HUES48 (cell line): ENCODE measurements around the gene HLA-DRB5.
"Not testable (repeated sequence)": the region's sequence is repeated elsewhere in the genome, so short reads cannot be mapped to it uniquely, and the experiment has no call there.

ENCODE experiments used
- H3K27ac ChIP-seq: one replicate; pipeline ENCODE4 v1.7.0; 2013; ENCODE audit warnings: low read depth, low read length, inconsistent platforms
- H3K27me3 ChIP-seq: 2 replicates; pipeline ENCODE4 v1.6.1; 2013; ENCODE audit warnings: mild to moderate bottlenecking, low read length; ENCODE audit not compliant: control insufficient read depth, insufficient read depth
- H3K36me3 ChIP-seq: 2 replicates; pipeline ENCODE4 v1.6.1; 2013; ENCODE audit warnings: low read length; ENCODE audit not compliant: control insufficient read depth, insufficient read depth
- H3K4me1 ChIP-seq: 2 replicates; pipeline ENCODE4 v1.6.1; 2013; ENCODE audit warnings: mild to moderate bottlenecking, low read length; ENCODE audit not compliant: control insufficient read depth, insufficient read depth
- H3K4me3 ChIP-seq: 2 replicates; pipeline ENCODE4 v1.5.1; 2013; ENCODE audit warnings: mild to moderate bottlenecking, low read depth, low read length
- H3K9ac ChIP-seq: 2 replicates; pipeline ENCODE4 v1.6.1; 2013; ENCODE audit warnings: mild to moderate bottlenecking, low read depth, low read length, moderate library complexity
- H3K9me3 ChIP-seq: 2 replicates; pipeline ENCODE4 v1.6.1; 2013; ENCODE audit warnings: low read length; ENCODE audit not compliant: control insufficient read depth, insufficient read depth

Gene HLA-DRB5

DNA sequence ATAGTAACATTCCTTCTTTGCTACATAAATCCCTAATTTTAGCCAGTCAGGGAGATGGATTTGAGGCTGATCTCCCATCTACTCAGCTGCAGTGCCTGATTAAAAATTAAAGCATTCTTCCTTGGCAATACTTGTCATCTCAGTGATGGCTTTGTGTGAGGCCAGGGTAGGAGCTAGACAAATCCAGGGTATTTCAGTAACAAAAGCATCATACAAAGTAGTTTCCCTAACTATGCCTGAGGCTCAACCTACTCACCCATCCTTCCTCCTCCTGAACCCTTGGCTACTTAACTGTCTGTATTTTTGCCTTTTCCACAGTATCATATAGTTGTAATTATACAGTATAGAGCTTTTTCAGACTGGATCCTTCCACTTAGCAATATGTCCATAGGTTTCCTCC, 37.7 kb downstream of the HLA-DRB5 start:
- no peak overlapping the region for H3K9ac ChIP-seq
- H3K27ac ChIP-seq = no peak overlapping the region
- H3K36me3 ChIP-seq = no peaks in the 10 kb centered on the region
- no peak overlapping the region for H3K4me3 ChIP-seq
- no peaks in the 10 kb centered on the region for H3K9me3 ChIP-seq
- H3K27me3 ChIP-seq = no peaks in the 10 kb centered on the region
- no peaks in the 10 kb centered on the region for H3K4me1 ChIP-seq

- Histone ChIP-seq H3K27ac (no peak overlapping the region), H3K27me3 (no peaks in the 10 kb centered on the region), H3K36me3 (no peaks in the 10 kb centered on the region), H3K4me3 (no peak overlapping the region), H3K9ac (no peak overlapping the region), H3K4me1 (no peaks in the 10 kb centered on the region), H3K9me3 (no peaks in the 10 kb centered on the region)
These were observed 38.4 kb downstream of the HLA-DRB5 start for GRCh38 chr6:32491700-32492099.

DNA sequence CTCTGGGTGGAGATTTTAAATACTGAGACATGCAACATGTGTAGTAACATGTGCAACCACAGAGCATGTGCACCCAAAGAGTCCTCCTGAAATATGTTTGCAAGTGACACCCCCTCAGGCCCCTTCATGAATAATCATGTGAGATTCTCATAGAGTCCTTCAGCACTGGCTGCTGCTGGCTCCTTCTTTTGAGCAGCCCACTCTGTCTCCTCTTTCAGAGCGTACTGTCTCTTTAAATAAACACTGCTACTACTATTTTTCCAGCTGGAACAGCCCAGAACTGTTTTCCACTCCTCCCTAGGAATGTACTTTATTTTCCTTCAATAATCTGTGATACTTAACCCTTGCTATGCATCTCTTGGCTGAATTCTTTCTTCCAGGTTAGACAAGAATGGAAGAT, 42.0 kb downstream of the HLA-DRB5 start:
- Histone ChIP-seq H3K9me3 (no peaks in the 10 kb centered on the region), H3K36me3 (no peaks in the 10 kb centered on the region), H3K4me1 (no peaks in the 10 kb centered on the region), H3K27ac (no peak overlapping the region), H3K27me3 (no peaks in the 10 kb centered on the region), H3K4me3 (no peak overlapping the region), H3K9ac (no peak overlapping the region)

DNA sequence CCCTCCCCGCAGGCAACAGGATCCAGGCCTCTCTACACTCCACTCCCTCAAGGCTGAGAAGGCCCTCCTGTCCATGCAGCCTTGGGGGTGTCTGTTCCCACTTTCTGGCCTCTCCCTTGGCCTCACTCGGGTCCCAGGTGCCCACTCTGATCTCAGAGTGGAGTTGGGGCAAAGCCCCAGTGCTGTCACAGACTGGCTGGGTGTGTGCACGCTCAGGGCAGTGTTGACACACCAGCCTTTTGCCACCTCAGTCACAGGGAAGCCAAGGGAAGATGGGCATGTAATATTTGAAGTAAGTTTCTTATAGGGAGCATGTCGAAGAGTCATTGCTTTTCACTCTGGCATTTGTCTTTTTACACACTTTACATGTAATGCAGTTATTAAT, 45.5 kb downstream of the HLA-DRB5 start:
- no peaks in the 10 kb centered on the region for H3K27me3 ChIP-seq
- no peak overlapping the region for H3K9ac ChIP-seq
- H3K36me3 ChIP-seq = no peaks in the 10 kb centered on the region
- no peak overlapping the region for H3K4me3 ChIP-seq
- no peak overlapping the region for H3K27ac ChIP-seq
- H3K4me1 ChIP-seq = no peaks in the 10 kb centered on the region
- H3K9me3 ChIP-seq = no peaks in the 10 kb centered on the region

DNA sequence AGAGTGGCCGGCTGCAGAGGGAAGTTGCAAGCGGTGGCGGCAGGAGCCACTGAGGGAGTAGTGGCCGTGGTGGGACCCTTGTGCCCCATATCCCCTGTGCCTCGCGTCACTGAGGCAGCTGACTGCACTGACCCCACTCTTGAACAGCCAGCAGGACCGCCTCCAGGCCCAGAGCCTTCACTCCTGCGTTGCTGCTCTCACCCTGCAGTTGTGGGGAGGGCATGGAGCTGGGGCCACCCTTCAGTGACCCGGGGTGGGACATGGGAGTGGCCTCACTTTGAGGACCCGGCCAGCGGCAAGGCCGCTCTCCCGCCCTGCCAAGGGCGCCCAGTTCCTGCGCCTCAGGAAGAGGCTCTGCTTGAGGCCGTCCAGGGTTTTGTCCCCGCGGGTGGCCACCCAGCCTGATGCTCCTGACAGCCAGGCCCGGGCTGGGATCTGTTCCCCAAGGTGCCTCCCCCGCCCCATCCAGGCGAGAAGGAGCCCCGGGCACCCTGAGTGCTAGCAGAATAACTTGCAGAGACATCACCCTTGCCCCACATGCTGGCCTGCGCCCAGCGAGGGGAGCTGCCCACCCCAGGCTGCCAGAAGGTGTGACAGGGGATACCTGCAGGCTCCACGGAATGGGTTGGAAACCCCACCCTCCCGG, 46.0 kb downstream of the HLA-DRB5 start:
- no peaks in the 10 kb centered on the region for H3K27me3 ChIP-seq
- H3K27ac ChIP-seq = no peak overlapping the region
- no peak overlapping the region for H3K4me3 ChIP-seq
- no peaks in the 10 kb centered on the region for H3K9me3 ChIP-seq
- no peaks in the 10 kb centered on the region for H3K36me3 ChIP-seq
- no peak overlapping the region for H3K9ac ChIP-seq
- no peaks in the 10 kb centered on the region for H3K4me1 ChIP-seq

DNA sequence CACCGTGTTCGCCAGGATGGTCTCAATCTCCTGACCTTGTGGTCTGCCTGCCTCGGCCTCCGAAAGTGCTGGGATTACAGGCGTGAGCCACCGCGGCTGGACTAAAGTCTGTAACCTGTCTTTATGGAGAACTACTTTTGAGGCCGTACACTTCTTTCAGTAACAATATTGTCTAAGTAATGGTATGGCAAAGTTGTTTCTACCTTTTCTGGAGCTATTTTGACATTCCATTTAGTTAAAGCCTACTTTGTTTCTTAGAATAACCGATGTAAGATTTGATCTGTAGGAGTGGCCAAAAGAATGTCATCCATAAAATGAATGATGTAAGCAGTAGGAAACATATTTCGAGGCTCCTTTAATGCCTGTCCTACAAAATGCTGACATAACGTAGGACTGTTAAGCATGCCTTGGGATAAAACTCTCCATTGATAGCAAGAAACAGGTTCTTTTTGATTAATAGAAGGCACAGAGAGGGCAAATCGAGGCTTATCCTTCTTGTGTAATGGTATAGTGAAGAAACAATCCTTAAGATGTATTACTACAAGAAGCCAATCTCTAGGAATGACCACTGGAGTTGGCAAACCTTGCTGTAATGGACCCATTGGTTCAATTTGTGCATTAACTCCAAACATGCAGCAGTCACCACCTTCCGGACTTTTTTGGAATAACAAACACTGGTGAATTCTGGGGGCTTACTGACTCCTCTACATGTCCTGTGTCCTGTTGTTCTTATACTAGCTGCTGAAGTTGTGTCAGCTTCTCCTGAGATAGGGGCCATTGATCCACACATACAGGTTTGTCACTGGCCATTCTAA, 54.5 kb downstream of the HLA-DRB5 start:
- Histone ChIP-seq H3K4me1 (no peaks in the 10 kb centered on the region), H3K9me3 (peaks cover 9% of the 10 kb centered on the region; the same call in 1 of the 2 replicates), H3K9ac (no peak overlapping the region), H3K4me3 (no peak overlapping the region), H3K27ac (no peak overlapping the region), H3K27me3 (no peaks in the 10 kb centered on the region), H3K36me3 (no peaks in the 10 kb centered on the region)

GRCh38 chr6:32473376-32474348, 56.4 kb downstream of the HLA-DRB5 start:
- H3K4me3 ChIP-seq, H3K4me1 ChIP-seq, H3K27ac ChIP-seq, H3K9ac ChIP-seq, H3K27me3 ChIP-seq, H3K9me3 ChIP-seq, H3K36me3 ChIP-seq: not testable (repeated sequence)

- Histone ChIP-seq H3K9ac (no peak overlapping the region), H3K9me3 (peaks cover 4% of the 10 kb centered on the region; the same call in 1 of the 2 replicates), H3K36me3 (no peaks in the 10 kb centered on the region), H3K27me3 (no peaks in the 10 kb centered on the region), H3K27ac (no peak overlapping the region), H3K4me3 (no peak overlapping the region), H3K4me1 (no peaks in the 10 kb centered on the region)
These were observed 57.2 kb downstream of the HLA-DRB5 start for GRCh38 chr6:32472781-32473375.

- not testable (repeated sequence) for H3K27ac ChIP-seq, H3K9ac ChIP-seq, H3K4me1 ChIP-seq, H3K9me3 ChIP-seq, H3K4me3 ChIP-seq, H3K27me3 ChIP-seq, H3K36me3 ChIP-seq
These were observed 62.2 kb downstream of the HLA-DRB5 start for GRCh38 chr6:32467743-32468503.
